GM19035 (cell line): ENCODE data around the gene SP9.

Source experiments
- ATAC-seq: cut with Tn5 transposase; IDR thresholded peaks from one replicate; pipeline ENCODE4 v1.9.1; 2021; ENCODE audit not compliant: unreplicated experiment

Gene SP9

GRCh38 chr2:174333372-174334277 is 1.1 kb upstream of the SP9 start:
- ATAC-seq, result no peak

- ATAC-seq, result no peak
Measured at GRCh38 chr2:174334278-174334715, 457 bp upstream of the SP9 start.

- no peak for ATAC-seq
Measured at GRCh38 chr2:174335254-174335987, 667 bp downstream of the SP9 start.

DNA sequence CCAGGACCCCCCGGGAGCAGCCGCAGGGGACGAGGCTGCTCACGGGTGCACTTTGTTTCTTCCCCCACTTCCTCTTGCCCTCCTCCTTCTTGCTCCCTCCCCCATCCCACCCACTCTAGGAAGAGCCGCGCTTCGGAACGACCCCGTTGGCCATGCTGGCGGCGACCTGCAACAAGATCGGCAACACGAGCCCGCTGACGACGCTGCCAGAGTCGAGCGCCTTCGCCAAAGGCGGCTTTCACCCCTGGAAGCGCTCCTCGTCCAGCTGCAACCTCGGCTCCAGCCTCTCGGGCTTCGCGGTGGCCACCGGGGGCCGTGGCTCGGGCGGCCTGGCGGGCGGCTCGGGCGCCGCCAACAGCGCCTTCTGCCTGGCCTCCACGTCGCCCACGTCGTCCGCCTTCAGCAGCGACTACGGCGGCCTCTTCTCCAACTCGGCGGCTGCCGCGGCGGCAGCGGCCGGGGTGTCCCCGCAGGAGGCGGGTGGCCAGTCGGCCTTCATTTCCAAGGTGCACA is 1.3 kb downstream of the SP9 start:
- ATAC-seq, result no peak

GRCh38 chr2:174336501-174337336 is 2.0 kb downstream of the SP9 start:
- peak; percentile 37 for ATAC-seq

DNA sequence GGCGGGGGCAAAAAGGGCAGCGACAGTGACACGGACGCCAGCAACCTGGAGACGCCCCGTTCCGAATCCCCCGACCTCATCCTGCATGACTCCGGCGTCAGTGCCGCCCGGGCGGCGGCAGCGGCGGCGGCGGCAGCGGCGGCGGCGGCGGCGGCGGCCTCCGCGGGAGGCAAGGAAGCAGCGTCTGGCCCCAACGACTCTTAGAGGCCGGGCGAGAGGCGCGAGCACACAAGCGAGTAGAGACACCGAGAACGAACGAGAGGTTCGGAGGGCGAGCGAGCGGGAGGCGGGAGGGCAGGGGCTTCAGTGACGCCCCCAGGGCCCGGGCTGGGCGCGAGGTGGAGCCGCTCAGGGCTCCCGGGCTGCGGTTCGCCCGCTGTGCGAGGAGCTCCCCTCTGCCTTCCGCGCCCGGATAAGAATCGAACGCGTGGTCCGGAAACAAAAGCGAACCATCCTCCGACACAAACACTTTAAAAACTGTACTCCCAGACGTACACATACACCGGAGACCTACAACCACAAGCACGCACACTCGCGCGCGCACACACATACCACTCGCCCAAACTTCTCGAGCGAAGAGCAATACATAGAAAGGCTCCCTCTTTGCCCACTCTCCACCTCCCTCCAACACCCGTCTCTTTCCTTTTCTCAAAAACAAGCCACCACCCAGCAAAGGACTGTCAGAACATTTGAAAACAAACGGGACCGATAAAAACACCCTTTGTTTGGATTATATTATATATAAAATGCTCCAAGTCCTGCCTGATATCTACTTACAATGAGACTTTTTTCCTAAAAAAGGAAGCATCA is 2.8 kb downstream of the SP9 start:
- ATAC-seq, result peak; percentile 22

- no peak for ATAC-seq
Measured at GRCh38 chr2:174338147-174338605, 3.4 kb downstream of the SP9 start.

DNA sequence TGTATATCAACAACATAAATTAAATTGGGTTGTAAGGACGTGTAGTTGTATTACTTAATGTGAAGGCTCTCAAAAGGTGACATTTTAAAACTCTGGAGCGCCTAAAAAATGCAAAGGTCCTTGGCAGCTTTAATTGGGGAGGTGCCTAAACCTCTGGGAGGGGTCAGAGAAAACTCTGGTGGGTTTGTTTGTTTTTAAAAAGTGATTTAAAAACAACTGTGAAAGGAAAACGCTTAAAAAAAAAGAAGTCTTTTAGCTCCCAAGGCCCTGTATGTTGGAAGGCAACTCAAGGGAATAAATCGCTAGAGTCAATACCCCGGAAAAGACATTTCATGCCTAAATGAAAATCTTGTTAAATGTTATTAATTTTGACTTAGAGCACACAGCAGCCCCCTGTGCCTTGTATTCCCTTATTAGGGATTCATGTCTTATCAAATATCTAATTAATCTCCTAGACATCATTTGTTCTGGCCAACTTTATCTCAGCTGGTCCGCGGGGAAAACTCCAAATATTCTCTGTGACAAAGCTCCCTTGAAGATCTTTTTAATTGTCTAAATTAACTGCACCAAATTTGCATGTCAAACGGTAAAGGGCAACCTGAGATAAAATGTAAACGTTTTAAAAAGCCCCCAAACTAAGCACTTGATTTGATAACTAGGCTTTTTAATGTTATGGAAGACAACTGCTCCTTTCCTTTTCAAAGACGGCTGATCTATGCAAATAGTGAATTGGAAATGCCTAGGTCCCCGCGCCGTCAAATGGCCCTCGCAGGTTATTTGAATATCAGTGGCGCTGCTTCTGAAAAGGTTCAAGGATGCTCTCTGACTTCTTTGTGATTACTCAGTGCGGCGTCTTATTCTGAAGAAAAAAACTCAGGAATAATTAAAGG is 4.2 kb downstream of the SP9 start:
- ATAC-seq, result no peak

DNA sequence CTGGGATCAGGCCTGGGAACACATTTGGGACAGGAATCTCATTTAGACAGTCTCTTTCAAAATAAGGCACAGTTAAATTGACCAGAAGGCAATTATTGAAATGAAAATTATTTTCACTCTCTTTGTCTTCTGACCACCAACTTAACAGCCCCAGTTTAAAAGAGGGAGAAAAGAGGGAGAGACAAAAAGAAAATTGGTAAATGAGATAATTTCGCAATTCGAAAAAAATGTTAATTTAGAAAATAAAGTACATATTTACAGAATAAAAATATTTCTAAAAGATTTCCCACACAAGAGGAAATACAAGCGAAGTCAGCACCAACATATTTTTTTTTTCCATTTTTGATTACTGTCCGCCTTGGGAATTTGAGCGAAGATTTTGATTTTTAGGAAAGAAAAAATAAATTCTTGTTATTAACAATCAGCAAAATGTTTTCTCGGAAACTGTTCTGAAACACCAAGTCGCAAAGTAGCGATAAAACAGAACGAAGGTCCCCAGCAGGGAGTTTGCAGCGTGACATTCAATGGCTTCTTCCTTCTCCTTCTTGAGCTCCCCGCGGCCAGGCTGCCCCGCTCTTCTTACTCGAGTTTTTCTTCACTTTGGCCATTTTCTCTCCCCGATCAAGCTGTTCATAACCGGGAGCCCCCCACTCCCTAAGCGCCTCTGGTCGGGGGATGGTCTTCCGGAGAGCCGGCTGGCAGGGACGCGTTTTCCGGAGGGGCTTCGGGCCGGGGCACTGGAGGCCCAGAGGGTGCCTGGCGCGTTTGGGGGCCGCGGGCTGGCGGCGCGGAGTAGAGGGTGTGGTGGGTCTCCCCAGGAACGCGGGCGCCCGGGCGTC is 5.0 kb downstream of the SP9 start:
- no peak for ATAC-seq

- ATAC-seq, result no peak
Measured at GRCh38 chr2:174340400-174341292, 5.9 kb downstream of the SP9 start.

- ATAC-seq, result peak; percentile 68
Measured at GRCh38 chr2:174341293-174341994, 6.7 kb downstream of the SP9 start.

GRCh38 chr2:174341995-174342685 is 7.4 kb downstream of the SP9 start:
- ATAC-seq, result no peak

- ATAC-seq, result no peak
Measured at GRCh38 chr2:174342686-174343342, 8.1 kb downstream of the SP9 start.

GRCh38 chr2:174343343-174343622 is 8.5 kb downstream of the SP9 start:
- no peak for ATAC-seq

- no peak for ATAC-seq
Measured at GRCh38 chr2:174343623-174344455, 9.1 kb downstream of the SP9 start.
